Measurements from ENCODE around the gene RYR3. TPM values are rescaled to one million over a fixed set of nuclear protein-coding genes. Genes with fewer than 3 reads are reported as not detected.

The RYR3 gene
- total RNA-seq, 4 donors from 2014 or later, result 0.65 to 7.5 (median 2.6) TPM

DNA sequence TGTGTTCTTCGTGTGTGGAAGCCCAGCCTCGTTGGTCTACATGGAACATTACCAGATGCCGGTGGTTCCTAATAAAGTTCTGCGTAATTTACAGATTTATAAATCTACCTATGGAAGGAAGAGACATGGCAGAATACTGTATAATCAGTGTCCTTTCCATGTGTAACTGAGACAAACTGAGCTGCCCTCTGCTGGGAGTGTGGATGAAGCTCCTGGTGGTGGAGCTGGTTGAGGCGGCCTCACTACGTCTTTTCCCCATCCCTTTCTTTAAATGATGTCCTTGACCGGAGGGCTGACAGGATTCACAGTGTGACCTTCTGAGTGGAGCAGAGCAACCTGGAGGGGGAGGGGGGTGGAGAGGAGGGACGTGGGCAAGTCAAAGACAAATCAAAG, 390.5 kb downstream of the RYR3 start:
- ATAC-seq (ENCODE audit: low FRiP score) (no peak), DNase-seq (ENCODE audit: low spot score) (no peak)
- TF ChIP-seq, protein P1, sequence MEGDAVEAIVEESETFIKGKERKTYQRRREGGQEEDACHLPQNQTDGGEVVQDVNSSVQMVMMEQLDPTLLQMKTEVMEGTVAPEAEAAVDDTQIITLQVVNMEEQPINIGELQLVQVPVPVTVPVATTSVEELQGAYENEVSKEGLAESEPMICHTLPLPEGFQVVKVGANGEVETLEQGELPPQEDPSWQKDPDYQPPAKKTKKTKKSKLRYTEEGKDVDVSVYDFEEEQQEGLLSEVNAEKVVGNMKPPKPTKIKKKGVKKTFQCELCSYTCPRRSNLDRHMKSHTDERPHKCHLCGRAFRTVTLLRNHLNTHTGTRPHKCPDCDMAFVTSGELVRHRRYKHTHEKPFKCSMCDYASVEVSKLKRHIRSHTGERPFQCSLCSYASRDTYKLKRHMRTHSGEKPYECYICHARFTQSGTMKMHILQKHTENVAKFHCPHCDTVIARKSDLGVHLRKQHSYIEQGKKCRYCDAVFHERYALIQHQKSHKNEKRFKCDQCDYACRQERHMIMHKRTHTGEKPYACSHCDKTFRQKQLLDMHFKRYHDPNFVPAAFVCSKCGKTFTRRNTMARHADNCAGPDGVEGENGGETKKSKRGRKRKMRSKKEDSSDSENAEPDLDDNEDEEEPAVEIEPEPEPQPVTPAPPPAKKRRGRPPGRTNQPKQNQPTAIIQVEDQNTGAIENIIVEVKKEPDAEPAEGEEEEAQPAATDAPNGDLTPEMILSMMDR (IDR thresholded peaks at IDR 0.05), result no peak

DNA sequence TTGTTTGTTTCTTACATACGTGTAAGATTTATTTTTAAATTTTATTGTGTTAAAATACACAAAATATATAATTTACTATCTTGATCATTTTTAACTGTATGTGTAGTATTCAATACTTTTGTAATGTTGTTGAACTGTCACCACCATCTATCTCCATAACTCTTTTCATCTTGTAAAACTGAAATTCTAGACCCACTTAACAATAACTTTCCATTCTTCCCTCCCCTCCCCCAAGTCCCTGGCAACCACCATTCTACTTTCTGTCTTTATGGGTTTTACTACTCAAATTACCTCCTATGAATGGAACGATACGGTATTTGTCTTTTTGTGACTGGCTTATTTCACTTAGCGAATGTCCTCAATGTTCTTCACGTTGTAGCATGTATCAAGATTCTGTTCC, 395.4 kb downstream of the RYR3 start:
- TF ChIP-seq, protein P1 (IDR thresholded peaks at IDR 0.05), result no peak
- no peak for ATAC-seq (ENCODE audit: low FRiP score)
- DNase-seq (ENCODE audit: low spot score), result no peak

DNA sequence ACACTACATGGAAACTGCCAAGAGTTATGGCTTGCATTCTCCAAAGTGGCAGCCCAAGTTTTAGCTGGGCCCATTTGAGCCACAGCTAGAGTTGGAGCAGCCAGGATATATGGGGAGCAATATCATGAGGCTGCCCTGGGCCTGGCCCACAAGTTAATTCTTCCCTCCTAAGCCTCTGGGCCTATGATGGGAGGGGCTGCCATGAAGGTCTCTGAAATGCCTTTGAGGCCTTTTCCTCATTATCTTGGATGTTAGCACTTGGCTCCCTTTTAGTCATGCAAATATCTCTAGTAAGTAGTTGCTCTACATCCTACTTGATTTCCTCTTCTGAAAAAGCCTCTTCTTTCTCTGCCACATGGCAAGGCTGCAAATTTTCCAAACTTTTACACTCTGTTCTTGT, 400.0 kb downstream of the RYR3 start:
- TF ChIP-seq, protein P1 (IDR thresholded peaks at IDR 0.05), result no peak
- no peak for ATAC-seq (ENCODE audit: low FRiP score)
- DNase-seq (ENCODE audit: low spot score), result no peak

DNA sequence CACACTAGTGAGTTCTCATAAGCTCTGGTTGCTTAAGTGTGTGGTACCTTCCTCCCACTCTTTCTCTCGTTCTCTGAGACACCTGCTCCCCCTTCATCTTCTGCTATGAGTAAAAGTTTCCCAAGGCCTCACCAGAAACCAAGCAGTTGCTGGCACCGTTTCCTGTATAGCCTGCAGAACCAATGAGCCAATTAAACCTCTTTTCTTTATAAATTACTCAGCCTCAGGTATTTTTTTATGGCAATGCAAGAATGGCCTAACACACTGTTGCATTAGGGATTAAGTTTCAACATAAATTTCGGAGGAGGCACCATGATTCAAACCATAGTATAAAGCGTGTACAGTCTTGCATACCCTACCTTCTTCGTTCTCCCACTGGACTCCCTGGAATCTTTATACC, 405.3 kb downstream of the RYR3 start:
- DNase-seq (ENCODE audit: low spot score), result no peak
- TF ChIP-seq, protein P1 (IDR thresholded peaks at IDR 0.05), result no peak
- no peak for ATAC-seq (ENCODE audit: low FRiP score)

DNA sequence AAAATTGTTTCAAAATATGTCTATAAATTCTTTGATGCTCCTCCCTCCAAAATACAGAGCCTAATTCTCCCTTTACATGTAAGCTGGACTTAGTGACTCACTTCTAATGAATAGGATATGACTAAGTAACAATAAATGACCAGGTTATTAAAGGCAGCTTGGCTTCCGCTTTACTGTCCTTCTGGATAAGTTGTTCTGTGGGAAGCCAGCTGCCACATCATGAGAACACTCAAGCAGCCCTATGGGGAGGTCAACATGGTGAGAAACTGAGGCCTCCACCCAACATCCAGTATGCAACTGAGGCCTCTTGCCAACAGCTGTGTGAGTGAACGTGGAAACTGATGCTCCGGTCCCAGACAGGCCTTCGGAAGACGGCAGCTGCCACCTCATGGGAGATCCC, 410.2 kb downstream of the RYR3 start:
- TF ChIP-seq, protein P1 (IDR thresholded peaks at IDR 0.05), result no peak
- ATAC-seq (ENCODE audit: low FRiP score), result no peak
- DNase-seq (ENCODE audit: low spot score), result no peak

DNA sequence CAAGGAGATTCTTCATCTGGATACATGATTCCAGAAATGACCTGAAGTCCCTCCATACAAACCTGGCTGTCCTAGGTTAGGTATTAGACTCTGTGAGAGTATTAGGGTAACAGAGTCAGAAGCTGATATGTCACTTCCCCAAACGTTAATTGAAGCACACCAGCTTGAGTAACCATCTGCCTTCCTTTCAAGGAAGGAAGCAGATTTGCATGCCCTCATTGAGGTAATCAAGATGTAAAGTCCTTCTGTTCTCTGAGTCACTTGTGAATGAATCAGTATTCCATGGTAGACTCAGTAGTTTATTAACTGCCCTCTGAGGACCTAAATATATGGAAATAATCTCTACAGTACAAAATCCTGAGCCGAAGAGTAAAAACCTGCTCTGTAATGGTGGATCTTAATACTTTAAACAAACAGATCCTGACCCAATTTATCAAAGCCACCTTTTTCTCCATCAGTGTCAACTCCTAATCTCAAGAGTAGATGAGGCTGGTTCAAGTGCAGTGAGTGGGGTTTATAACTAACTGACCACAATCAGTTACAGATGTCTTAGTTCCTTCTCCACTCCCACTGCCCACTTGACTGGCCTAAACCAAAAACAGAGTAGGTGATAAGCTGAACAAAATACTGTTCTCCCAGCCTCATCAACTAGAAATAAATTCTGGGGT, 411.4 kb downstream of the RYR3 start:
- DNase-seq (ENCODE audit: low spot score) (no peak), ATAC-seq (ENCODE audit: low FRiP score) (no peak)
- TF ChIP-seq, protein P1 (IDR thresholded peaks at IDR 0.05), result no peak

DNA sequence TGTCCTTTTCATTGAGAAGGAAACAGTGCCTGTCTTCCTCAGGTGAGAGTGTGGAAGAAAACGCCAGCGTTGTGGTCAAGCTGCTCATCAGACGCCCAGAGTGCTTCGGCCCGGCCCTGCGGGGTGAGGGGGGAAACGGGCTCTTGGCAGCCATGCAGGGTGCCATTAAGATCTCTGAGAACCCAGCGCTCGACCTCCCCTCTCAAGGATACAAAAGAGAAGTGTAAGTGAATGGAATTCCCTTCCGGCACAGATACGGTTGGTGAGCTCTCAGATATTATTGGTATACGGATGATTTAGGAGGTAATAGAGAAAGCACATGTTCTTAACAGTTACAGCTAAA, 411.9 kb downstream of the RYR3 start:
- no peak for DNase-seq (ENCODE audit: low spot score)
- no peak for ATAC-seq (ENCODE audit: low FRiP score)
- TF ChIP-seq, protein P1 (IDR thresholded peaks at IDR 0.05), result no peak
